ENCODE measurements around the gene CBFA2T3. TPM values are rescaled to one million over a fixed set of nuclear protein-coding genes. Genes with fewer than 3 reads are reported as not detected.

The CBFA2T3 gene
- total RNA-seq, 4 donors from 2014 or later, result 1.4 to 5.8 (median 1.5) TPM

- no peak for ATAC-seq
- WGBS, 2 donors (ENCODE audit: low coverage in 1 of 2), result 57% methylated on average over 4 of the region's 9 CpGs; no CpG with 5 or more reads in 1 of the 2 donors
- H3K4me3 ChIP-seq, result no peak overlapping the region
- H3K27ac ChIP-seq, result no peak overlapping the region
- H3K27me3 ChIP-seq, result peaks cover 87% of the 10 kb centered on the region
- TF ChIP-seq EP300 (IDR thresholded peaks at IDR 0.05) (no peak), POLR2A (IDR thresholded peaks at IDR 0.05) (no peak)
- H3K36me3 ChIP-seq, result no peaks in the 10 kb centered on the region
- no peaks in the 10 kb centered on the region for H3K9me3 ChIP-seq
- no peaks in the 10 kb centered on the region for H3K4me1 ChIP-seq
Measured at GRCh38 chr16:89007371-89008249, 30.6 kb upstream of the CBFA2T3 start.

DNA sequence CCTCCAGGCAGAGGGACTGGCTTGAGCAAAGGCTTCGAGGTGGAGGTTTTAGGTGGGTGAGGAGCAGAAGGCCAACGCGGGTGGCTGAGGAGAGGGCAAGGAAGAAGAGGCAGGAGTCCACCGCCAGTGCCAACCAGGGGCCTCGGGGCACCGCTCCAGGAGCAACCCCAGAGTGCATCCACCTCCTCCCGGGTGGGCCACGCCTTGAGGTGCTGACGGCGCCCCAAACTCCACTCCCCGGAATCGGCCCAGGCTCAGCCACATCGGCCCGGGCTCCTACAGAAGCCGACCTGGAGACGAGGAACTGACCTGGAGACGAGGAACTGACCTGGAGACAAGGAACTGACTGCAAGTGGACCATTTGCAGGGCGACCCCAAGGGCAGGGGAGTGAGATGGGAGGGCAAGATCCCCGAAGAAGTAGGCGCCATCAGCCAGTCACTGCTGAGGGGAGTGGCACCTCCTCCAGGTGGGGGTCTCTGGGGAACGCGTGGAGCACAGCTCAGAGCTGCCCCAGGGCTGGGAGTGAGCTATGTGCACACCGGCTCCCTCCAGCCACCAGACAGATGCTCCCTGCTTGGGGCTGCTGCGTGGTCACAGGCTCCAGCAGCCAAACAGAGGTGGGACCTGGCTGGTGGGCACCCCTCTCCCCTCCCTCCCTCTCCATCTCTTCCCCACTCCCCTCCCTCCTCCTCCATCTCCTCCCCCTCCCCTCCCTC is 29.2 kb upstream of the CBFA2T3 start:
- WGBS, 2 donors (ENCODE audit: low coverage in 1 of 2), result 61 to 68% methylated on average over 4 to 7 of the region's 24 CpGs
- peaks cover 88% of the 10 kb centered on the region for H3K27me3 ChIP-seq
- H3K9me3 ChIP-seq, result peaks cover 0 to 7% (median 0%) of the 10 kb centered on the region in 3 donors
- H3K36me3 ChIP-seq, result no peaks in the 10 kb centered on the region
- no peak for TF ChIP-seq EP300 (IDR thresholded peaks at IDR 0.05)
- no peak for TF ChIP-seq POLR2A (IDR thresholded peaks at IDR 0.05)
- no peak for TF ChIP-seq POLR2AphosphoS5 (IDR thresholded peaks at IDR 0.05)
- no peak for TF ChIP-seq CTCF (IDR thresholded peaks at IDR 0.05)
- no peak overlapping the region for H3K4me3 ChIP-seq
- H3K27ac ChIP-seq, result no peak overlapping the region
- no peak for ATAC-seq
- H3K4me1 ChIP-seq, result no peaks in the 10 kb centered on the region

DNA sequence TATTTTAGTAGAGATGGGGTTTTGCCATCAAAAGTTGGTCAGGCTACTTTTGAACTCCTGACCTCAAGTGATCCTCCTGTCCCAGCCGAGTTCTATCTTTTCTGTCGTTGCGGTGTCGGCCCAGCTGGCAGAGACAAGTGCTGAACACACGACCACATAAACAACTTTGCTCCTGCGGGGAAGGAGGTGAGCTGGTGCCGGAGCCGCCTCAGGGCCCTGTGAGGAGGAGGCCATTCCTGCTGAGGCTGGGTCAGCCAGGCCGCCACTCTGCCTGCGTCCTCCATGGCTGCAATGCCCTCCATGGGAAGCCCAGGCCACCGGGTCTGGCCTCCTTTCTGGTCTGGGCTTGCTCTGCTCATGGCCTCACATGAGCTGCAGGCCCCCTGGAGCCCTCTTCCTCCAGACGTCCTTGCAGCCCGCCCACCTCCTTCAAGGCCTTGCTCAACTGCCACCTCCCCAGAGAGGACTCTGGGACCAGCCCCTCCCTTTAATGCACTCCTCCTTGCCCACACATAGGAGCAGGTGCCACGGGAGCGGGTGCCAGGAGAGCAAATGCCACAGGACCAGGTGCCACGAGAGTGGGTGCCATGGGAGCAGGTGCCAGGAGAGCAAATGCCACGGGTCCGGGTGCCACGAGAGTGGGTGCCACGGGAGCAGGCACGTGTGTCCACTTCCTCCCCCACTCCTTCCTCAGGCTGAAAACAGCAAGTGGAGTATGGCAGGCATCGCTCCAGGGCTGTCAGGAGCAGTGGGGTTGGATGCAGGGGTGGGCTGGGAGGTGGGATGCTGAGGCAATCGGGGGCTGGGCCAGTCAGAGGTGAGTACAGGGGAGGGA is 28.4 kb upstream of the CBFA2T3 start:
- Histone ChIP-seq H3K4me1 (no peaks in the 10 kb centered on the region), H3K27me3 (peaks cover 89% of the 10 kb centered on the region), H3K4me3 (no peak overlapping the region), H3K27ac (no peak overlapping the region), H3K9me3 (peaks cover 0 to 15% (median 0%) of the 10 kb centered on the region in 3 donors), H3K36me3 (no peaks in the 10 kb centered on the region)
- WGBS, 2 donors (ENCODE audit: low coverage in 1 of 2), result 64% methylated on average over 15 of the region's 23 CpGs; no CpG with 5 or more reads in 1 of the 2 donors
- ATAC-seq, result no peak
- TF ChIP-seq POLR2AphosphoS5 (IDR thresholded peaks at IDR 0.05) (no peak), POLR2A (IDR thresholded peaks at IDR 0.05) (no peak)

DNA sequence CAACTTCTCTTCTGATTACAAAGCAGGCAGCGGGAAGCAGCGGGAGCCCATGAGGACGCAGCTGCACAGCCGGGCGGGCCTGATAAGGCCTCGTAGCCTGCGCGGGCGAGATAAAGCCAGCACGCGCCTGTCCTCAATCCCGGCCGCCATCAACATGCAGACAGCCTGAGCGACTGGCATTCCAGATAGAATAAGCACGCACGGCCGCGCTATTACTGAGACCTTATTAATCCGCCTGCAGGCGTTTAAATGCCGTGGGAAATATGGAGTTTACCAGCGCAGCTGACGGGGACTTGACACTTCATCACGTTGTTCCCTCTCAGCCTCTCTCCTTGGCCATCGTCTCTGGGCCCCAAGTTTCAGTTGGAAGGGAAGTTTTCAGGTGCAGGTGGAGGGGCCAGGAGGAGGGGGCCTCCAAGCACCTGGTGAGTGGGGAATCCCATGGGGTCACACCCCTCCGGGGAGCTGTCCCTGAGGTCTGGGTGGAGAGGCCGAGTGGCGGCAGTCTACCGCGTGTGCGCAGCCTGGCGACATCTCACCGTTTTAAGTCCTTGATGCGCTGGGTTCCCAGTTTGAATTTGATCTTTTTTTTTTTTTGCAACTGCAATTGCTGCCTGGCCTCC is 27.3 kb upstream of the CBFA2T3 start:
- H3K4me1 ChIP-seq, result no peaks in the 10 kb centered on the region
- peaks cover 86% of the 10 kb centered on the region for H3K27me3 ChIP-seq
- TF ChIP-seq POLR2A (IDR thresholded peaks at IDR 0.05), result no peak
- TF ChIP-seq EP300 (IDR thresholded peaks at IDR 0.05), result no peak
- TF ChIP-seq CTCF (IDR thresholded peaks at IDR 0.05), result no peak
- TF ChIP-seq POLR2AphosphoS5 (IDR thresholded peaks at IDR 0.05), result no peak
- no peaks in the 10 kb centered on the region for H3K36me3 ChIP-seq
- H3K27ac ChIP-seq, result no peak overlapping the region
- no peak for ATAC-seq
- H3K9me3 ChIP-seq, result peaks cover 0 to 23% (median 0%) of the 10 kb centered on the region in 3 donors
- H3K4me3 ChIP-seq, result no peak overlapping the region
- 29 to 42% methylated on average over 25 to 30 of the region's 34 CpGs for WGBS, 2 donors (ENCODE audit: low coverage in 1 of 2)

GRCh38 chr16:89003831-89004208 is 26.8 kb upstream of the CBFA2T3 start:
- Histone ChIP-seq H3K9me3 (peaks cover 0 to 28% (median 0%) of the 10 kb centered on the region in 3 donors), H3K36me3 (no peaks in the 10 kb centered on the region), H3K27ac (no peak overlapping the region), H3K4me3 (no peak overlapping the region), H3K27me3 (peaks cover 86% of the 10 kb centered on the region), H3K4me1 (no peaks in the 10 kb centered on the region)
- 4 to 34% methylated on average over 11 of the region's 11 CpGs for WGBS, 2 donors (ENCODE audit: low coverage in 1 of 2)
- no peak for ATAC-seq
- no peak for TF ChIP-seq POLR2A (IDR thresholded peaks at IDR 0.05)
- no peak for TF ChIP-seq EP300 (IDR thresholded peaks at IDR 0.05)
- no peak for TF ChIP-seq POLR2AphosphoS5 (IDR thresholded peaks at IDR 0.05)
- TF ChIP-seq CTCF (IDR thresholded peaks at IDR 0.05), result no peak

Data from gastroesophageal sphincter (tissue), 4 donors.